Activated CD4-positive, alpha-beta T cell treated with anti-CD3 and anti-CD28 coated beads for 48 hours (primary cell): ENCODE measurements around the gene APBB1IP.

Experiments
- DNase-seq: peaks from one replicate; pipeline ENCODE4 v3.0.0-alpha.2; 2020

APBB1IP gene

DNA sequence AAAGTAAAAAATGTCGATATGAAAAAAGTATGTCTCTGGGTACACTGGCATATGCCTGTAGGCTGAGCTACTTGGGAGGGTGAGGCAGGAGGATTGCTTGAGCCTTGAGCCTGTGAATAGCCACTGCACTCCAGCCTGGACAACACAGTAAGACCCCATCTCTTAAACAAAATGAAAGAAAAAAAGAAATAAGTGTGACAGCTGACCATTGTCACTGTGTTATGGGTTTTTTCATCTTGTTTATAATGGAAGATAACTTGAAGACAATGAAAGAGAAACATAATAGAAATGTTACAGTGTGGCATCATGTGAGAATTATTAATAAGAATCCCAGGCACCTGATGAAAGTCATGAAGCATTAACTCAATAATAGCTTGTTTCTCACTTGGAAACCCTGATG is 75.0 kb downstream of the APBB1IP start:
- no peak for DNase-seq

DNA sequence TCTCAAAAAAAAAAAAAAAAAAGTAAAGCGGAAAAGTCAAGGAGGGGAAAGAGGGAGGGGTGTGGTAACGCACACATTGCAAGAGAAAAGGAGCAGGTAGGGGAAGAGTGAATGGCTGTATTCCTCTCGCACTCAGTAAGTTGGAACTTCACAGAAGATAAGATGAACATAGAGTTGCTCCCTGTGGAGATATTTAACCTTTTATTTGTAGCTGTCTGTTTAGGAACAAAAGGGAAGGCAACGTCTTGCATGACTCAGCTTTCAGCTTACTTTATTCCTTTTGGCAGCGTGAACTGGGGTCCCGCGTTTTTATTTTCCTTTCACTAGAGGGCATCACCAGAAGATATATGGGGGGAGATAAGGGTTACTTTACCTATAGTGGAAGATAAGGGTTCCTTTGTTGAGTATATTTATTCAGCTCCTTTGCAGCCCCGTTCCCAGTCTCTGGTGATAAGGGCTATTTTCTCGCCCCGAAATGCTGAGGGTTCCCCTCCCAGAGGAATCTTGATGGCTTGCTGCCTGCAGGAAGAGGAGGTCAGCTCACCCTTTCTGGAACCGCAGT is 78.5 kb downstream of the APBB1IP start:
- no peak for DNase-seq

DNA sequence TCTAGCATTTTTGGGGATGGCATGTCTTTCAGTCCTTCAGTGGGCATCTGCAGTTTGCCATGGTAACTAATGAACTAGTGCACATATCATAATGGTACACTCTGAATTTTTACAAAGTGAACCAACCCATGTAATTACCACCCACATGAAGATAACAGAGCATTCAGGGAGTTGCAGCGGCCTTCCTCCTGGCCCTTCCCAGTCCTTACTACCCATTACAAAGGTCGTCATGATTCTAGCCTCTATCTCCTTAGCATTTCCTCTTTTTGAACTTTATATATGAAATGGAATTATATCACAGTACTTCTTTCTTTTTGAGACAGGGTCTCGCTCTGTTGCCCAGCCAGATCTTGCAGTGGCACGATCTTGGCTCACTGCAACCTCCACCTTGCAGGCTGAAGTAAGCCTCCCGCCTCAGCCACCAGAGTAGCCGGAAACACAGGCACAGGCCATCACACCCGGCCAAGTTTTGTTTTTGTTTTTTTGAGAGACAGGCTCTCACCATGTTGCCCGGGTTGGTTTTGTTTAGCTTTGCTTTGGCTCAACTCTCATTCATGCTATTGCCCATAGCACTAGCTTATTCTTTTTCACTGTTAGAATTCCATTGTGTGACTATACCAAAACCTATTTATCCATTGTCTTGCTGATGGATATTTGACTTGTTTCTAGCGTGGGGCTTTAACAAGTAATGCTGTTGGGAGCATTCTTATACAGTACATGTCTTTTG is 79.2 kb downstream of the APBB1IP start:
- no peak for DNase-seq

GRCh38 chr10:26519803-26520202 is 81.7 kb downstream of the APBB1IP start:
- no peak for DNase-seq

- no peak for DNase-seq
Measured at GRCh38 chr10:26520575-26520974, 82.4 kb downstream of the APBB1IP start.

DNA sequence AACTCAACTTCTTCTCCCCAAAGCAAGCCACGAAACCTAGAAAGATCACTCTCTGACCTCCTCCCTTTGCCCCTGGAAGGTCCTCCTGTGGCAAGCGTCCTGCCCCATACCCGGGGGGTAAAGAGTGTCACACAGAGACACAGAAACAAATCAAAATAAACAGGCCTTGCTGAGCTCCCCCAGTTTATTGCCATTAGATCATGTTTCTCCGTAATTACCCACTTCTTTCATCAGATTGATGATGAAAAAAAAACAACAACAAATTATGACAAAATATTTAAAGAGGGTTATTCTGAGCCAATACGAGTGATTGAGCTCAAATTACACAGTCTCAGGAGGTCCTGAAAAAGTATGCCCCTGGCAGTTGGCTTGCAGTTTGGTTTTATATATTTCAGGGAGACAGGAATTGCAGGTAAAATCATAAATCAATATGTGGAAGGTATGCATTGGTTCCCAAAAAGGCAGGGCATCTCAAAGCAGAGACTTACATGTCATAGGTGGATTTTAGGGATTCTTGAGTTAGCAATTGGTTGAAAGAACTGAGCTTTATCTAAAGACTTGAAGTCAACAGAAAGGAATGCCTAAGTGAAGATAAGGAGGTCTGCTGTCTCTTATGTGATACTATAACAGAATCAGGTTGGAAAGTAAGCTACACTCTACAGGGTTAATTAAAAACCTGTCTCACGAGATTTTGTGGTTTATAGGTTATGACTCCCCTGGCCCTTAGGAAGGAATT is 86.2 kb downstream of the APBB1IP start:
- DNase-seq, result no peak

GRCh38 chr10:26525586-26525985 is 87.4 kb downstream of the APBB1IP start:
- DNase-seq, result no peak

DNA sequence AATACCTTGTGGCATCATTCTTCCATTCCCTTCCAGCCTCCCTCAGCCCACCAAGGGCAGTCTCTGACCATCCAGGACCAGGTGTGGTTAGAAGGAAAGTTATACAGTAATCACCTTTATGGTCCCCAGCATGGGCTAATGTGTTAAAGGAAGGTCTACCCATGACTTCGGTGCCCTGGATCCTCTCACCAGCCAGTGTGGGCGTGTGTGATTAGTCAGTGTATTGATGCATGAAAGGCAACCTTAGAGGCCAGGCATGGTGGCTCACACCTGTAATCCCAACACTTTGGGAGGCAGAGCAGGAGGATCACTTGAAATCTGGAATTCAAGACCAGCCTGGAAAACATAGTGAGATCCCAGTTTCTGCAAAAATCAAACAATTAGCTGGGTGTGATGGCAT is 88.9 kb downstream of the APBB1IP start:
- peak; percentile 24 for DNase-seq

DNA sequence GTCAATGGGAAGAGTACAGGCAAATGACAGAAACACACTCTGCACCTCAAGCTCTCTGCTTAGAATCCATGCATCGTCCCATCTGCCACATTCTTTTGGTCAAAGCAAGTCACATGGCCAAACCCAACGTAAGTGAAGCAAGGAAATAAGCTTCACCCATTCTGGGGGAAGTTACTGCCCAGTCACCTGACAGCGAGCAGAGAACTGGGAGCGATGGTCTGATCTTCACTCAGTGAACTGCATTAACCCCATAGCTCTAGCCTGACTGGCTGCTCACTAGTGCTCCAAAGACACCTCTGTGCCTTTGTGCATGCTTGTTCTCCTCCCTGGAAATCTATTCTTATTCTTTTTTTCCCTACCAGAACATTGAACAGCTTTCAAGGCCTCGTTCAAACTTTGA is 89.9 kb downstream of the APBB1IP start:
- DNase-seq, result no peak

DNA sequence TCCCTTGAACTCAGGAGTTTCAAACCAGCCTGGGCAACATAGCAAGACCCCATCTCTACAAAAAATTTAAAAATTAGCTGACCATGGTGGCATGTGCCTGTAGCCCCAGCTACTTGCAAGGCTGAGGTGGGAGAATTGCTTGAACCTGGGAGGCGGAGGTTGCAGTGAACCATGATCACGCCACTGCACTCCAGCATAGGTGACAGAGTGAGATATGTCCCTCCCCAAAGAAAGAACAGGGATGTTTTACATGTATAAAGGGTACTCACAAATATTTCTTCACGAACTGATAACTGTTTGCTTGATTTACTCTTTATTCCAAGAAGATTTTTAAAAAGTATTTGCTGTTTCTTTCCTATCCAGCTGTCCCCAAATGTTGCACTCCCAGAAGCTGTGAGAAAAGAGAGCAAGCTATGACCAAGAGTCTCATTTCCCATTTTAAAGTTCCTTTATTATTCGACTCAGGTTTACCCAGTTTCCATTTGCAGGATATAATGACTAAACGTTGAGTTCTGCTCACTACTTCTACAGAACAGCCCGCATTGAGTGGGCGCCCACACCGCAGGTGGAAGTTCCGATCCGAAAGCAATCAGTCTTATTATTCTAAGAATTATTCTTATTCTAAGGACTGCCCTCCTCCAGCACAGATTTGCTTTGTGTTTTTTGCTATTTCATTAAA is 90.7 kb downstream of the APBB1IP start:
- DNase-seq, result no peak

DNA sequence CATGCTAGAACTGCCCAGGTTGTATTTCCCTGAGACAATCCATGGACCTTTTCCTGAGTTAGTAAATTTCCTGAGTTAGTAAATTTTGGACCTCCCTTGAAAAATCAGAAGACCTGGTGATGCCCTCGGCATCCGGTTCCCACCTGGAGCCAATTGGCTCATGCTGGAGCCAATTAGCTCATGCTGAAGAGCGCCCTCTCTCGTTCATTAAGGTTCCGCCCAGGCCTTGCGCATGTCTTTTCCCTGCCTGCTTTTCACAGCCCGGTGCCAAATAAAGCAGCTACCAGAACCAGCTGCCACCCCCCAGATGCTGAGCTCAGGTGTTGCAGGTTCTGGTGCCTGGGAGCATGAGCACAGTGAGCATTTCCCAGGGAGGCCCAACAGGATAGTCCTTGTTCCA is 96.2 kb downstream of the APBB1IP start:
- peak; percentile 11 for DNase-seq

- DNase-seq, result peak; percentile 13
Measured at GRCh38 chr10:26540601-26541000, 102.5 kb downstream of the APBB1IP start.

GRCh38 chr10:26543567-26544306 is 105.6 kb downstream of the APBB1IP start:
- DNase-seq, result no peak

- DNase-seq, result no peak
Measured at GRCh38 chr10:26544932-26545331, 106.8 kb downstream of the APBB1IP start.

DNA sequence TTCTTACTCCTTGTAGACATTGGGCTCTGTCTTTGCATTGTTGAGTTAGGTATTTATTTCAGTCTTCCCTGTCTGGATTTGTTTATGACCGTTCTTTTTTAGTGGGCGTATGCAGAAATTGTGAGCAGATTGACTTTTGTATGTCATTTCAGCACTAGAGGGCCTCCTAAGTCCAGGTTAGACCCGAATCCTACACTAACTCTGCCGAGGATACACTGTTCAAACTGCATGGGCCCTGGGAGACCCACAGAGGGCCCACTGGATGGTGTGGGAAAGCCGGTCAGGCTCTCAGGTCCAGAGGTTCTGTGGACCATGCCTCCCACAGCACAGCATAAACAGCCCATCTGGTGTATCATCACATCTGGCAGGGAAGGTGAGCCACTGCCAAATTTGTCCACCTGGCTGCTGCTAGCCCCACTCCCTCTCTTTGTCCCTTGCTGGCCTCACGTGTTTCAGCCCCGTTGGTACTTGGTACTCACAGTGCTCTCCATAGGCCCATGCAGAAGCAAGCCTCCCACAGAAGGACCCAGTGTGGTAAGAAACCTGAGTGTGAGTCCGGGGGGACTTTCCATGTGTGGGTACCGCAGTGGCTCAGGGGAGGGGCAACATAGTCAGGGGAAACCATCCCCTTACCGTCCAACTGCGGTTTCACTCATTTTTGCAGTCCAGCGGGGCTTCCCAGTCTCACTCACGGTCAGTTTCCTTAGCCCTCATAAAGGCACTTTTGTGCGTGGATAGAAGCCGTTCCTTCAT is 112.8 kb downstream of the APBB1IP start:
- DNase-seq, result no peak

DNA sequence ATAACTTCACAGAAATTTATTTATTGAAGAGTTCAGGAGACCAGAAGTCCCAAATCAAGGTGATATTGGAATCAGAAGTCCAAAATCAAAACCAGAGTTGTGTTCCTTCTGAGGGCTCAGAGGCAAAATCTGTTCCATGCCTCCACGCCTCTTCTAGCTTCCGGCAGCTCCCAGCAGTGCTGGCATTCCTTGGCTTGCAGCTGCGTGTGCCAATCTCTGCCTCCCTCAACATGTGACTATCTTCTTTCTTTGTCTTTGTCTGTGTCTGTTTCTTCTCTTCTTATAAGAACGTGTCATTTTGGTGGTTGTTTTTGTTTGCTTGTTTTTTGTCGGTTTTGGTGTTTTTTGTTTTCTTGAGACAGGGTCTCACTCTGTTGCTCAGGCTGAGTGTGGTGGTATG is 116.1 kb downstream of the APBB1IP start:
- DNase-seq, result no peak

- DNase-seq, result no peak
Measured at GRCh38 chr10:26555719-26556368, 117.7 kb downstream of the APBB1IP start.

GRCh38 chr10:26556748-26557640 is 118.9 kb downstream of the APBB1IP start:
- DNase-seq, result peak; percentile 15

DNA sequence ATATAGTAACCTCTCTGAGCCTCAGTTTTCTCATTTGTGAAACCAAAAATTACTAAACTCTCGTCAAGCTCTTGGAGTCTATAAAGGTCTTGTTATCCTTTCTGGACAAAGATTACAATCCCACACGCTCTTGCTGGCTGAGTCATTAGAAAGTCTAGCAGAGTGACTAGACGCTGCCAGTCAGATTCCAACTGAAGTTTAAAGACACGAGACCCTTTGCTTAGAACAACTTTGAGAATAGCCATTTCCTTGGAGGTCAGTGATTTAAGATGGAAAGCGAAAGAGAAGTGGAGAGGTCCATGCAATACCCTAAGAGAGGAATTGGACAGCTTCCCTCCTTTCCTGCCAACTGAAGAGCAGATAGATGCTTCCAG is 119.5 kb downstream of the APBB1IP start:
- no peak for DNase-seq

- DNase-seq, result no peak
Measured at GRCh38 chr10:26566525-26567350, 128.6 kb downstream of the APBB1IP start.
